Mesodermal cell (in vitro differentiated cells): ENCODE data around the gene ITGB7.

Source experiments
- H3K27ac ChIP-seq: 2 replicates; pipeline ENCODE4 v1.7.0; 2013; ENCODE audit warnings: mild to moderate bottlenecking, low read depth, low read length, moderate library complexity; ENCODE audit not compliant: severe bottlenecking
- H3K36me3 ChIP-seq: 2 replicates; pipeline ENCODE4 v1.7.1; 2013; ENCODE audit warnings: mild to moderate bottlenecking, low read length, moderate library complexity; ENCODE audit not compliant: control insufficient read depth, insufficient read depth
- H3K4me1 ChIP-seq: one replicate; pipeline ENCODE4 v1.7.1; 2013; ENCODE audit warnings: mild to moderate bottlenecking, low read length; ENCODE audit not compliant: insufficient read depth, control insufficient read depth, poor library complexity, severe bottlenecking
- H3K4me3 ChIP-seq: 2 replicates; pipeline ENCODE4 v1.7.0; 2013; ENCODE audit warnings: low read length, control low read depth, mild to moderate bottlenecking; ENCODE audit not compliant: insufficient read depth, poor library complexity, severe bottlenecking; ENCODE audit errors: extremely low read depth
- H3K9me3 ChIP-seq: 2 replicates; pipeline ENCODE4 v1.7.1; 2013; ENCODE audit warnings: mild to moderate bottlenecking, low read length, moderate library complexity; ENCODE audit not compliant: control insufficient read depth
- WGBS, 2 experiments: methylation state at CpG; one replicate each; pipeline ENCODE4 v1.1.5; 2013; ENCODE audit warnings: missing lambda C conversion rate in 2 of 2; ENCODE audit not compliant: insufficient coverage in 2 of 2; 5-methylcytosine and 5-hydroxymethylcytosine counted together

ITGB7 gene

GRCh38 chr12:53161119-53161911, 45.7 kb downstream of the ITGB7 start:
- peaks cover 5% of the 10 kb centered on the region for H3K36me3 ChIP-seq
- no peaks in the 10 kb centered on the region for H3K9me3 ChIP-seq
- no peak overlapping the region for H3K27ac ChIP-seq
- H3K4me3 ChIP-seq: no peak overlapping the region
- WGBS, 2 experiments: 93% methylated on average over 5 of the region's 8 CpGs
- H3K4me1 ChIP-seq: no peaks in the 10 kb centered on the region

GRCh38 chr12:53160673-53161072, 46.4 kb downstream of the ITGB7 start:
- H3K4me1 ChIP-seq: no peaks in the 10 kb centered on the region
- peaks cover 5% of the 10 kb centered on the region for H3K36me3 ChIP-seq
- 75 to 81% methylated on average over 2 of the region's 2 CpGs for WGBS, 2 experiments
- no peak overlapping the region for H3K4me3 ChIP-seq
- H3K9me3 ChIP-seq: no peaks in the 10 kb centered on the region
- no peak overlapping the region for H3K27ac ChIP-seq

- Histone ChIP-seq H3K36me3 (peaks cover 5% of the 10 kb centered on the region), H3K9me3 (no peaks in the 10 kb centered on the region), H3K27ac (no peak overlapping the region), H3K4me3 (no peak overlapping the region), H3K4me1 (no peaks in the 10 kb centered on the region)
- WGBS, 2 experiments: 78 to 90% methylated on average over 13 to 15 of the region's 16 CpGs
Observed at GRCh38 chr12:53160000-53160399, 47.1 kb downstream of the ITGB7 start.

GRCh38 chr12:53159195-53159839, 47.7 kb downstream of the ITGB7 start:
- no peak overlapping the region for H3K4me3 ChIP-seq
- 16 to 20% methylated on average over 7 to 12 of the region's 14 CpGs for WGBS, 2 experiments
- peaks cover 5% of the 10 kb centered on the region for H3K36me3 ChIP-seq

GRCh38 chr12:53152390-53152789, 54.7 kb downstream of the ITGB7 start:
- Histone ChIP-seq H3K27ac (no peak overlapping the region), H3K4me3 (no peak overlapping the region), H3K9me3 (no peaks in the 10 kb centered on the region), H3K4me1 (no peaks in the 10 kb centered on the region), H3K36me3 (peaks cover 2% of the 10 kb centered on the region)

More at GRCh38 chr12:53159195-53159839, 47.7 kb downstream of the ITGB7 start:
- no peaks in the 10 kb centered on the region for H3K9me3 ChIP-seq
- no peak overlapping the region for H3K27ac ChIP-seq
- H3K4me1 ChIP-seq: no peaks in the 10 kb centered on the region

- no peak overlapping the region for H3K27ac ChIP-seq
- 100% methylated on average over 1 to 4 of the region's 6 CpGs for WGBS, 2 experiments
- H3K4me1 ChIP-seq: no peaks in the 10 kb centered on the region
- no peak overlapping the region for H3K4me3 ChIP-seq
- H3K36me3 ChIP-seq: no peaks in the 10 kb centered on the region
- H3K9me3 ChIP-seq: no peaks in the 10 kb centered on the region
Observed at GRCh38 chr12:53151039-53151438, 56.0 kb downstream of the ITGB7 start.

- H3K27ac ChIP-seq: no peak overlapping the region
- H3K9me3 ChIP-seq: no peaks in the 10 kb centered on the region
- no peaks in the 10 kb centered on the region for H3K36me3 ChIP-seq
- 80% methylated on average over 1 of the region's 15 CpGs; no CpG with 5 or more reads in 1 of the 2 experiments for WGBS, 2 experiments
- no peak overlapping the region for H3K4me3 ChIP-seq
- H3K4me1 ChIP-seq: no peaks in the 10 kb centered on the region
Observed at GRCh38 chr12:53147653-53148052, 59.4 kb downstream of the ITGB7 start.

- no peaks in the 10 kb centered on the region for H3K4me1 ChIP-seq
- no CpG with 5 or more reads among the region's 5 CpGs for WGBS, 2 experiments
- H3K27ac ChIP-seq: no peak overlapping the region
- H3K36me3 ChIP-seq: no peaks in the 10 kb centered on the region
- no peaks in the 10 kb centered on the region for H3K9me3 ChIP-seq
- no peak overlapping the region for H3K4me3 ChIP-seq
Observed at GRCh38 chr12:53147181-53147580, 59.9 kb downstream of the ITGB7 start.

GRCh38 chr12:53145383-53146260, 61.4 kb downstream of the ITGB7 start:
- Histone ChIP-seq H3K27ac (no peak overlapping the region), H3K4me1 (no peaks in the 10 kb centered on the region), H3K36me3 (no peaks in the 10 kb centered on the region), H3K9me3 (no peaks in the 10 kb centered on the region), H3K4me3 (no peak overlapping the region)
- WGBS, 2 experiments: 80 to 100% methylated on average over 1 to 4 of the region's 5 CpGs

- no peak overlapping the region for H3K4me3 ChIP-seq
- H3K9me3 ChIP-seq: peaks cover 17% of the 10 kb centered on the region
- H3K36me3 ChIP-seq: no peaks in the 10 kb centered on the region
- no peaks in the 10 kb centered on the region for H3K4me1 ChIP-seq
- no peak overlapping the region for H3K27ac ChIP-seq
- WGBS, 2 experiments: 79 to 90% methylated on average over 2 to 4 of the region's 4 CpGs
Observed at GRCh38 chr12:53143355-53143754, 63.7 kb downstream of the ITGB7 start.
